NCI-H345 treated with DMSO at 0.1 percent for 48 hours (cell line): ENCODE data around the gene CHADL.
"Not testable (repeated sequence)": the region's sequence is repeated elsewhere in the genome, so short reads cannot be mapped to it uniquely, and the experiment has no call there.

ENCODE experiments used
- DNase-seq: peaks from one replicate; lab custom pipeline; 2025; ENCODE audit not compliant: unreplicated experiment; lab: John Stamatoyannopoulos, UW

CHADL gene, protein sequence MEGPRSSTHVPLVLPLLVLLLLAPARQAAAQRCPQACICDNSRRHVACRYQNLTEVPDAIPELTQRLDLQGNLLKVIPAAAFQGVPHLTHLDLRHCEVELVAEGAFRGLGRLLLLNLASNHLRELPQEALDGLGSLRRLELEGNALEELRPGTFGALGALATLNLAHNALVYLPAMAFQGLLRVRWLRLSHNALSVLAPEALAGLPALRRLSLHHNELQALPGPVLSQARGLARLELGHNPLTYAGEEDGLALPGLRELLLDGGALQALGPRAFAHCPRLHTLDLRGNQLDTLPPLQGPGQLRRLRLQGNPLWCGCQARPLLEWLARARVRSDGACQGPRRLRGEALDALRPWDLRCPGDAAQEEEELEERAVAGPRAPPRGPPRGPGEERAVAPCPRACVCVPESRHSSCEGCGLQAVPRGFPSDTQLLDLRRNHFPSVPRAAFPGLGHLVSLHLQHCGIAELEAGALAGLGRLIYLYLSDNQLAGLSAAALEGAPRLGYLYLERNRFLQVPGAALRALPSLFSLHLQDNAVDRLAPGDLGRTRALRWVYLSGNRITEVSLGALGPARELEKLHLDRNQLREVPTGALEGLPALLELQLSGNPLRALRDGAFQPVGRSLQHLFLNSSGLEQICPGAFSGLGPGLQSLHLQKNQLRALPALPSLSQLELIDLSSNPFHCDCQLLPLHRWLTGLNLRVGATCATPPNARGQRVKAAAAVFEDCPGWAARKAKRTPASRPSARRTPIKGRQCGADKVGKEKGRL

DNA sequence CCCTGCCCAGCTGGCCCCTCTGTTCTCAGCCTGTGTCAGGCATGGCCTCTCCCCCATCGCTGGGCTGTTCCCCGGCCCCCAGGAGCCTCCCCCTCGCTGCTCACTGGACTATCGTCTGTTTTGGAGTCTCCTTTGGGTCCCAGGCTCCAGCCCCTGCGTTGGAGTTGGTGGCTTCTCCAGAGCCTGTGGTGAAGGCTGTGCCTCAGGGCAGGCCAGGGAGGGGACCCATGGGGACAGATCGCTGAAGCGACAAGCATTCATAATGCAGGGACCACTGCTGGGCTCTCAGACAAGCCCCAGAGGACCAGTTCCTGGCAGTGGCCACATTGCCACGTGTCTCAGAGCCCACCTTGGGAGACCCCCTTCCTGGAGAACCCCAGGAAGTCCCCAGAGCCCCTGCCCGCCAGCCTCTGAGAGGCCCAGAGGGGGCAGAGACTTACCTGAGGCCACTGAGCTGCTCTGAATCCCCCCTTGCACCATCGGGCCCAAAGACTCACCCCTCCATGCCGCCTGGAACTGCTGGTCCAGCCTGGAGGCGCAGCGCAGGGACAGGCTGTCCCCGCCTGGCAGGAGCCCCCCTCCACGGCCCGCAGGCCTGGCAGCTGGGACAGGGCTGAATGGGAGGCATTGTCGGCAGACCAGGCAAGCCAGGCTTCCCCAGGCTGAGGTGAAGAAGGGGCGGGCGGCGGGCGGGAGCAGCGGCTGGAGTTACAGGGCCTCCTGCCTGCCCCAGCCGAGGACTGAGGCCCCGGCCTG, at the start of gene CHADL:
CHADL (minus strand) TSS at position 555 of the 756 bp plus-strand sequence; CDS start at position 505, 50 bp downstream.
- DNase-seq, result no peak

DNA sequence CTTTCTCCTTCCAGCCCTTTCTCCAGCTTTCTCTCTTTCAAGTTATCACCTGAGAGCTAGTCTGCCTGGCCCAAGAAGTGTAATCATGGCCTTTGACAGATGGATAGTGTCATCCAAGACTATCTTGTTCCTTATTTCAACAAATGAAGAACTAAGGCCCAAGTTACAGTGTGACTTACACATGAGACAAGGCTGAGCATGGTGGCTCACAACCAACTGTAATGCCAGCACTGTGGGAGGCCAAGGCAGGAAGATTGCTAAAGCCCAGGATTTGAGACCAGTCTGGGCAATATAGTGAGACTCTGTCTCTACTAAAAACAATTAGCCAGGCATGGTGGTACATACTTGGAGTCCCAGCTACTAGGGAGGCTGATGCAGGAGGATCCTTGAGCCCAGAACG, 48.9 kb upstream of the CHADL start:
- DNase-seq, result no peak

DNA sequence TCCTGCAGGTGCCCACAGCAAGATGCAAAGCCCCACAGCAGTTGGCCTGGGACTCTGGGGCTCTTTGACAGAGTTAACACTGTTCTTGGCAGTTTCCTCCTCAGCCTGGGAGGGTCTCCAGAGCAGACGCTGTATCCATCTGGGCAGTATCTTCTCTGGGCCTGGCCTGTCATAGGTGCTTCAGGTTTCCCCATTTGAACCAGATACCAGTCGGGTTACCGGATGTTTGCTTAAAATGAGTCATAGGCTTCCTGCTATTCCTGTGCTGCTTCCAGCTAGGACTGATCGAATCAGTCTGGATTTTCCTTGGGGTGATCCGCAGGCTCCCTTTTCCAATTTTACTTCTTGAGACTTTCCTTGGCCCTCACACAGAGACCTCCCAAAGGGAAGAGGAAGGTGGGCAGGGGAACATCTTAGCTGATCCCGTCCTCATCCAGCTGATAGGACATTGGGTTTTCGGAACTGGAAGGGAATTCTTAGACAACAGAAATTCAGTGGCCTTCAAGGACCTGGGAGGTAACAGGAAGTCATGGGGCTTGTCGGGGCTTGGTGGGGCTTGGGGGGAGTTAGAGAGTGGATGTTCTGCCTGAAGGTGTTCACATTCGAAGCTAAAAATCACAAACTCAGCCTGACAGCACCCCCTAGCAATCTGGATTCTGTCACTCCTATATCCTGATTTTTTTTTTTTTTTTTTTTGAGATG, 47.7 kb upstream of the CHADL start:
- DNase-seq, result no peak

DNA sequence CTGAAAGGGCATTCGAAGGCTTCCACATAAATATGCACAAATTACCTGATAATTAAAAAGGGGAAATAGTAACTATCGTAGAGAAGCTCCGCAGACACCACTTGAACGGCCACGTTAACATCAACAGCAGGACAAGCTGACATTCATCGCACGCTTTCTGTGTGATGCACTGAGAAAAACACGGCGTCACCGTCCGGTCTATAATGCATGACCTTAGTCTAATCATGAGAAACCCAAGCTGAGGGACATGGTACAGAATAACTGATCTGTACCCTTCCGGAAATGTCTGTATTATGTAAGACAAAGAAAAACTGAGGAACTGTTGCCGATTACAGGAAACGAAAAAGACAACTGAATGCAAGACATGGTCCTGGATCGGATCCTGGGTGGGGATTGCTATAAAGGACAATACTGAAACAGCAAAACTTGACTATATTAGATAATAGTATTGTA, 45.9 kb upstream of the CHADL start:
- DNase-seq, result peak; percentile 47

DNA sequence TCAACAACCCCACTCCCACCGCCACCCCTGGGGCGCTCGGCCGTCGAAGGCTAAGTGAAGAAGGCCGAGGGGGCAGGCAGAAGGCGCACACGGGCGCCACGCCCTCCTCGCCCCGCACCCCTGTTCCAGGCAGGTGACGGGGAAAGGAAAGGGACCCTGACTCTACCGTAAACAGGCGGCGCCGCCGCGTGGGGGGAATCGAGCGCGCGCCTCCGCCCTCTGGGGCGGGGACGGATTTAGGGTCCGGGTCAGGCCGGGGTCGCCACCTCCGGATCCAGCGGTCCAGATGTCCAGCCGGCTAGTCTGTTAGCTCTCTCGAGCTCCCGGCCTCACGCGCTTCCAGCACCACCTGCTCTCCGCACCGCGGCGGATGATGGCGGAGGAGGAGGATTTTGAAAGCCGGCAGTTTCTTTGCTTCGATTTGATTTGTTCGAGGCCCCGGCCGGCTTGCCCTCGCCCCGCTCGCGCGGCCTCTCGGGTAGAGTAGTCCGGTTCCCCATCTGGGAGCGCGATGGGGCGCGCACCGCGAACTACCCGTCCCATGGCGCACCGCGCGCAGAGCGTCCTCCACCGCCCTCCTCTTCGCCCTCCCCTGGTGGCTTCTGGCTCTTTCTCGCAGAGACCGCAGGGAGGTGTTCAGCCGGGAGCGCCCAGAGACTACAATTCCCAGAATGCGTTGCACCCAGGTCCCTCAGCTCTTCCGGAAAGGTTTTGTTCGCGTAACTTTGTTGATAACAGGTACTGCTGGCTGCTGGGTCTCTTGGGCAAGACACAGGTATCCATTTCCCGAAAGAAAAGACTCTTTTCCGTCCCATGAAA, 45.3 kb upstream of the CHADL start, which contains the start of gene RANGAP1:
RANGAP1 (minus strand) TSS at position 368 of the 819 bp plus-strand sequence. CDS start 5,143 bp downstream, outside the sequence.
- peak; percentile 94 for DNase-seq

DNA sequence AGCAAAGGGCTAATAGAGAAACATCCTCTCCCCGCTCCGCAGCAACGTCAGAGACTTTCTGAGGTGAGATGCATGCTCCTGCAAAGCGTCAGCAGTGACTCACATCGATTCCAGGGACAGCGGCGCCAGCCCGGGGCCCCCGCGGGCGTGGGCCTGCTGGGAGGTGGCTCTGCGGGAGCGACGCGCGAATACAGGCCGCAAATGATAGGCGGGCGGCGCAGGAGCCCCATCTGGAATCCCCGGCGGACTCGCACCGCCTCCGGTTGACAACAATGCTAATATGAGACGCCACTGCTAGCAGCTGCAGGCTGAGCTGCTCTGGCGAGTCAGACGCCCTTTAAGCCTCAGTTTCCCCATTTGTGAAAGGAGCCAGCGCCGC, 44.7 kb upstream of the CHADL start:
- no peak for DNase-seq

DNA sequence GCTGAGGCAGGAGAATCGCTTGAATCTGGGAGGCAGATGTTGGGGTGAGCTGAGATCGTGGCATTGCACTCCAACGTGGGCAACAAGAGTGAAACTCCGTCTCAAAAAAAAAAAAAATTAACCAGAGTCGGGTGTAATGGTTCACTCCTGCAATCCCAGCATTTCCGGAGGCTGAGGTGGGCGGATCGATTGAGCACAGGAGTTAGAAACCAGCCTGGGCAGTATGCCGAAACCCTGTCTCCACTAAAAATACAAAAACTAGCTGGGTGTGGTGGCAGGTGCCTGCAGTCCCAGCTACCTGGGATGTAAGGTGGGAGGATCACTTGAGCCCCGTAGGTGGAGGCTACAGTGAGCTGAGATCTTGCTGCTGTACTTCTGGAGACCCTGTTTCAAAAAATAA, 43.7 kb upstream of the CHADL start:
- DNase-seq, result no peak

DNA sequence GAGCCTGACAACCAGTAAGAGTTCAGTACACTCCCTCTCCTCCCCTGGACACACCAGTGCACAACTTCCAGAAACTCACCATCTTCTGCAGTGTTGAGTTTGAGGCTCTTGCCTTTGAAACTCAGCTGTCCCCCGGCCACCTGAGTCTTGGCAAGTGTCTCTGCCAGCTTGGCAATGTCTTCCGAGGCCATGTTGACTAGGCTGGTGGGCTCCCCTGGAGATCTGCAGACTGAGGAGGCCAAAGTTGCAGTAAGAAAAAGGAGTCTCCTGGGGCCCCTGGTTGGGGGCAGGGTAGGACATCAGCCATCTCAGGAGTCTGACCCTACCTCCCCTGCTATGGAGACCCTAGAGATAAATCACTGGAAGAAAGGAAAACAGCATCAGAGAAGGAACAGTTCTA, 40.1 kb upstream of the CHADL start:
- DNase-seq, result no peak

DNA sequence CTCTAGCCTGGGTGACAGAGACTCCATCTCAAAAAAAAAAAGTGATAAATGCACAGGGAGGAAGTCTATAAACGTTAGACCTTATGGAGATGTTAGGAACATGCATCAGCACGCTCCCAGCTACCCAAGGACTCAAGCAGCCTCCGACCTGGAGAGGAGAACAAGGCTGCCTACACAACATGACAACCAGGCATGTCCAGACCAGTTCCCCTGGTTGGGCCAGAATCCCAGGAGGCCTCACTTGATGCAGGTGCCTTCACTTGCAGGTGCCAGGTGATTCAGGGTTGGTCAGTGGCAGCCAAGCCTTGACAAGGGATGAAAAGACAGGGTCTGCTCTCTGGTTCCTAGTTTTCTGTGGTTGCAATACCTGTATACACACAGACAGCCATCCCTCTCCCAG, 39.3 kb upstream of the CHADL start:
- DNase-seq, result no peak

DNA sequence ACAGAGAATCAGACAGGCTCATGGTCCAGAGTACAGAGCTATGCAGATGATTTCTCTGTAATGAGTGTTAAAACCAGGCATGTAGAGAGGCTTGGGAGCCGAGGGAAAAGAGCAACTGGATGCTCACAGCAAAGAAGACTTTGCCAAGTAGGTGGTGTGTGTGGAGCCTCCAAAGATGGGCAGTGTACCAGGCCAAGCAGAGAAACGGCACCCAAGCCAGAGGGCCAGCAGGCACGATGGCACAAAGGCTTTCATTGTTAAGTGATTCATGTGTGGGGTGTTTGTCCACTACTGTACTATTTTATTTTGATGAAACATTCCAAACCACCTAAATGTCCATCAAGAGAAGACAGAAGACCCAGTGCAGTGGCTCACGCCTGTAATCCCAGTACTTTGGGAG, 34.1 kb upstream of the CHADL start:
- no peak for DNase-seq

DNA sequence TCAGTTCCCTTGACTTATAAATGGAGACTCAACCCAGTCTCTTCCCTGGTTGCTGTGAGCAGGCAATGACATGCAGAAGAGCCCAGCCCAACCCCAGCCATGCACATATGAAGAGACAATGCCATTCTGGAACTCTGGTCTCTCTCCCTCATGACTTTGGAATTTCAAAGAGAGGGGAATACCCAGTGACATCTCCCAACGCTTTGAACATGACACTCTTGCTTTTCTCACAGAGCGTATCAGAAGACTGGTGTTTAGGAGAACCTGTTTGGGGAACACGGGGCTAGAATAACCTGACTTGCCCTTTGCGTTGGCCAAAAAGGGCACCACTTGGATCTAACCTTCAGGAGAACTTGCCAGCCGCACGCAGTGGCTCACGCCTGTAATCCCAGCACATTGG, 32.4 kb upstream of the CHADL start:
- DNase-seq, result no peak

DNA sequence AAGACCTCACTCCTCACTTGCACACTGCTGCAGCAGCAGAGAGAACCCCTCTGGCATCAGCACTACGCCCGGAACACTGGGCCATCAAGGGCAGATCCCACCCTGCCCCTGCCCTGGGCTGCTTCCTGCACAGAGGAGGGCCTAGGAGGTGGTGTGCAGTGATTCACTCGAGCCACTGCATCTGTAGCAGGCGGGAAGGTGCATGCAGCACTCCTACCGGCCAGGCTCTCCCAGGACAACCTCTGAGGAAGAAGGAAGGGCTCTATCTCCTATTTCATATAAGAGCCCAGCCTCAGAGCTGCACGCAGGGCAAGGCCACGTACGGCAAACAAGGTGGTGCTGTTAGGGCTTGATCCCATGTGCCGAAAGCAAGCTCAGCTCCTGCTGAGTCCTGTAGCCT, 31.1 kb upstream of the CHADL start:
- no peak for DNase-seq

DNA sequence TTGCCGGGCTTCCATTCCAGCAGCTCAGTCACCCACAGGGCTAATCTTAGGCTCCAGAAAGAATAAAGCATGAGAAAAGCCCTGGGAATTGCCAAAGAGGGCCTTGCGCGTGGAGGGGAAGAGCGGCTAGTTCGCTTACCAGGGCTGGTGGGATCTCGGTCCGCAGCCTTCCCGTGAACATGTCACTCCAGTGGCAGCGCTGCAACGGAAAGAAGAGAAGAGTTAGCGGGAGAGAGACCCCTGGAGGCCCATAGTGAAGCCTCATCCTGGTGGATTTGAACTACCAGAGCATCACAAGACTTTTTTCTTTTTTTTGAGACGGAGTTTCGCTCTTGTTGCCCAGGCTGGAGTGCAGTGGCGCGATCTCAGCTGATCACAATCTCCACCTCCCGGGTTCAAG, 27.2 kb upstream of the CHADL start:
- DNase-seq, result no peak

DNA sequence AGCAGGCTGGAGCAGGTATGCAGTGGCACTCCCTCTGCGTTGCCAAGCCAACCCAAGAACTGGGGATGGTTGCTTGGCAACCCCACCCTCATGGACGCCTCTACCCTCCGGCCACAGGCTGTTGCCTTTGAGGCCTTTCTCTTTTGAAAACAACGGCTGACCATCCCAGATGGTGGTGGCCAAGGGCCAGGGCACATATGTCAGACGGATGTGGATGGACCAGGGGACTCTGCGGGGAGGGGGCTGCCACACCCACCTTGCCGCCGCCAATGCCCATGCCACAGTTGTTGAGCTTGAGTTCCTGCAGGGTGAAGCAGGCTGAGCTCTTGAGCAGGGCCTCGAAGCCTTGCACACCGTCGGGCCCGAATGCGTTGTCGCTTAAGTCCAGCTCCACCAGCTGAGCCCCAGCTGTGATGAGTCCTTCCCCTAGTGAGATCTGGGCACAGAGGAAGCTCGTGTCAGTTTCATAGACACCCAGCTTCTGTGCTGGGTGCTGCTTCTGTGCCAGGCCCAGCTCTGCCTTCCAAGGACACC, 23.7 kb upstream of the CHADL start:
- no peak for DNase-seq

DNA sequence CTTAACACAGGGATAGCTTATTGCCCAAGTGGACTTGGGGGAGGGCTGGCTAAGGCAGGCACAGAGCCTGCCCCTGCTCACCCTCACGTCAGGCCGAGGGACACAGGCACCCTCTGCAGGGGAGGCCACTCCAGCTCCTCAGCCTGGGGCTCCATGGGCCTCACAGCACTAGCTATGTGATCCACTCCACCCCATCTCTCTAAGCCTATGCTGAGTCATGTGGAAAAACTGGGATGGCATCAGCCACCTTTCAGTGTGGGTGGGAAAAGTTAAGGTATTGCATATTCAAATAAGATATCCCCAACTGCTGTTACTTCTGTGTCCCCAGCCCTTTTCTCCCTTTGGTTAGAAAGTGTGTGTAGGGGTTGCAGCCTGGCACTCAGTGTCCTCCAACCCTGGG, 23.0 kb upstream of the CHADL start:
- no peak for DNase-seq

DNA sequence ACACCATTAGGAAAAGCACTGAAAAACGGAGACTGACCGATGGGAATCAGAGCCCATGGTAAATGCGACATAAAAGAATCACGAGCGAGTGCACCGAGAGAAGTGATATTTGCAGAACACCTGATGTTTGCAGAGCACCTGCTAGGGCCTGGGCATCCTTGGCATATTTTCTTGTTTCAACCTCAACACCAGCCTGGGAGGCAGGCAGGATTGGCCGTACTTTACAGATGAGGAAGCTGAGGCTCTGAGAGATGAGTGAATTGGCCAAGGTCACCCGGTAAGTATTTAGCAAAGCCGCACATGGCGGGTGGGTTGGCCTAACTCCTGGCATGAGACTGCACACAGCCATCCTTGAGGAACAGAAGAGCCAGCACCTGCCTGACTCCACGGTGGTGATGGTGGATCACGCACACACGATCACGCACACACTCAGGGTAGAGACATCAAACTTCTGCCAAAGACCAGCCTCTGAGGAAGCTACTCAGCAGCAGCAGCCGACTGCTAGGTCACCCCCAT, 21.6 kb upstream of the CHADL start:
- no peak for DNase-seq

DNA sequence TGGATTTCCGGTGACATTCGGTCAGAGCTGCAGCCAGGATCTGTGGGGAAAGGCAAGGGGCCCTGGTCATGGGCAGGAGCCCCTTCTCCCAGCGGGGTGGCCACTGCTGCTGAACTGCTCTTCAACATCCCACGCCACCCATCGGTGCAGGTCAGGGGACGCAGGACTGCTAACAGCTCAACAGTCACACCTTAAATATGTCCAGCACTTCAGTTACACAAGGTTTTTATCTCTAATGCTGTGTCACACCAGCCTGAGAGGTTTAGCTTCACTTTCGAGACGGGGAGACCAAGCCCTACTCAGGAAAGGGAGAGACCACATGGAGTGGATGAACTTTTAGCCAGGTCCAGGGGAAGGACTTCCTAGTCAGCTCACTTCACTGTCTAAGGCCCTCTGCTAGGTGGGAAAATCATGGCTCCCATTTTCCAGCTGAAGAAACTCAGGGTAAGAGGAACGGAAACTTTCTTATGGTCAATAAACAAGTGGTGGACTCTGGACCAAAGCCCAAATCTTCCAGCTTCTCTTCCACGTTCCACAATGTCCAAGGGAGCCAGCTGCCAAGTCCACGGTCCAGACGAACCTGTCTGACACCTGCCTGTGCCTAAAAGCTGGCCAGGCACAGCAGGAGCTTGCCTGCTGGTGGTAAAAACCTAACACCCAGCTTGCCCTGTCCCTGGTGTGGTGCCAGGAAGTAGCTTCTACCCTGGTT, 21.0 kb upstream of the CHADL start:
- DNase-seq, result no peak

DNA sequence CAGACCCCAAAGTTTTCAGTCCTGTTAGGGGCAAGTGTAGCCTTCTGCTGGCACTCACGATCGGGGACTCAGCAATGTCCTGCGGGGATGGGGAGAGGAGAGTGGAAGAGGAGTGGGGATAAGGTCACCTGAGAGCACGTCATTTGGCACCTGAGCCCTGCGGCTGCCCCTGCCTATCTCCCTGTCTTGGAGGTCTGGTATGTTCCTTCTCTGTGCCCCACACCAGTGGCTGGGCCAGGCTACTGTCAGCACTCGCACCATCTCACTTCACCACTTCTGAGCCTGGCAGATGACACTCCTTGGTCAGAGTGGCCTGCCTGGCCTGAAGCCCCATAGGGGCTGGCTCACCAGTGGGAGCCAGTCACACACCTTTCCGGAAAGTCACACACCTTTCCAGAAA, 20.1 kb upstream of the CHADL start:
- DNase-seq, result no peak

DNA sequence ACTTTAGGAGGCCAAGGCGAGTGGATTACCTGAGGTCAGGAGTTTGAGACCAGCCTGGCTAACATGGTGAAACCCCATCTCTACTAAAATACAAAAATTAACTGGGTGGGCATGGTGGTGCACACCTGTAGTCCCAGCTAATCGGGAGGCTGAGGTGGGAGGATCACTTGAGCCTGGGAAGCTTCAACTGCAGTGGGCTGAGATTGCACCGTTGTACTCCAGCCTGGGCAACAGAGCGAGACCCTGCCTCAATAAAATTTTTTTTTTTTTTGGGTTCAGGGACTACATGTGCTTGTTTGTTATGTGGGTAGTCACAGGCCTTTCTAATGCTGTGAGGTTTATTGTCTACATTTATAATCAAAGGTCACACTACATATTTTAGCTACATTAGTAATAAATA, 19.0 kb upstream of the CHADL start:
- not testable (repeated sequence) for DNase-seq
